ENCODE results near the gene DTX3. TPM values are rescaled to one million over a fixed set of nuclear protein-coding genes. Genes with fewer than 3 reads are reported as not detected.

DTX3 gene
- polyA plus RNA-seq, 3 donors = 0.08 to 1.3 TPM; not detected in 1

- peak overlapping the region in 1 of 2 donors; percentile 59 for H3K4me3 Mint-ChIP-seq
- 86% methylated on average over 4 of the region's 8 CpGs for WGBS (ENCODE audit: insufficient coverage)
Measured at GRCh38 chr12:57624441-57625220, 20.0 kb downstream of the DTX3 start.

More at GRCh38 chr12:57624441-57625220, 20.0 kb downstream of the DTX3 start:
- Histone ChIP-seq H3K27me3 (ENCODE audit: control insufficient read depth in 2 of 2, insufficient read depth in 2 of 2, low read length in 2 of 2) (peaks cover 64 to 100% of the 10 kb centered on the region in 2 donors), H3K4me3 (replicated peaks in 1 of 3; ENCODE audit: low read depth in 2 of 3, low read length in 3 of 3) (no peak overlapping the region), H3K9ac (ENCODE audit: insufficient read depth, low read length, poor library complexity, severe bottlenecking) (no peak overlapping the region), H3K4me1 (ENCODE audit: control insufficient read depth in 1 of 2, insufficient read depth in 2 of 2, low read length in 2 of 2) (peaks cover 25 to 29% of the 10 kb centered on the region in 2 donors), H3K4me2 (replicated peaks; ENCODE audit: extremely low read depth, low read length, poor library complexity, severe bottlenecking) (no peak overlapping the region), H3K9me3 (replicated peaks in 1 of 2; ENCODE audit: control insufficient read depth in 1 of 2, insufficient read depth in 1 of 2, low read length in 2 of 2) (peaks cover 5 to 37% of the 10 kb centered on the region in 2 donors), H3K36me3 (replicated peaks in 1 of 2; ENCODE audit: control insufficient read depth in 1 of 2, insufficient read depth in 2 of 2, low read length in 2 of 2) (no peaks in the 10 kb centered on the region), H2AFZ (ENCODE audit: insufficient read depth, low read depth, low read length, poor library complexity, severe bottlenecking) (no peak overlapping the region), H3K79me2 (ENCODE audit: insufficient read depth, low read length) (no peaks in the 10 kb centered on the region), H3K27ac (ENCODE audit: low read depth in 1 of 2, low read length in 2 of 2) (no peak overlapping the region), H4K20me1 (ENCODE audit: insufficient read depth, low read length) (no peaks in the 10 kb centered on the region)
- intact Hi-C loops (cut with micrococcal nuclease) = loop anchor here in 1 of 2 donors (5.0 to 10.0 kb wide), 2 partner anchors 42 to 150 kb away; partner anchors contain the start of gene ARHGAP9
- Mint-ChIP-seq H3K36me3 (peaks cover 10 to 12% of the 10 kb centered on the region in 2 donors), H3K27me3 (ENCODE audit: low read depth in 3 of 3) (peaks cover 91 to 99% (median 96%) of the 10 kb centered on the region in 3 donors), H3K4me1 (peaks cover 30% of the 10 kb centered on the region), H3K27ac (peak overlapping the region in 1 of 7 donors; percentile 55), H3K9me3 (peaks cover 0 to 21% (median 2%) of the 10 kb centered on the region in 7 donors)
- TF ChIP-seq CTCF (IDR thresholded peaks at IDR 0.05) = no peak
- DNase-seq = no peak
